CD4-positive, alpha-beta T cell treated with Interferon alpha-2 for 1 hour (primary cell): ENCODE measurements around the gene CFAP221.

ENCODE experiments used
- DNase-seq, 2 donors: peaks; one replicate each; pipeline ENCODE4 v3.0.0-alpha.2; 2020 to 2022

The CFAP221 gene

GRCh38 chr2:119544075-119544938, at the start of gene CFAP221:
TSS of gene CFAP221 (plus strand) at chr2:119544449. CDS start at chr2:119546132, 1,683 bp downstream.
- DNase-seq, result peak; percentile 8 to 24

- no peak for DNase-seq
These were observed 48.3 kb upstream of the CFAP221 start for GRCh38 chr2:119495948-119496347.

GRCh38 chr2:119496682-119497081, 47.6 kb upstream of the CFAP221 start:
- DNase-seq, result no peak

- no peak for DNase-seq
These were observed 35.5 kb upstream of the CFAP221 start for GRCh38 chr2:119508756-119509155.

- no peak for DNase-seq
These were observed 32.3 kb upstream of the CFAP221 start for GRCh38 chr2:119511989-119512388.

GRCh38 chr2:119512946-119513345, 31.3 kb upstream of the CFAP221 start:
- DNase-seq, result no peak

GRCh38 chr2:119513832-119514231, 30.4 kb upstream of the CFAP221 start:
- DNase-seq, result no peak

- DNase-seq, result no peak
These were observed 28.1 kb upstream of the CFAP221 start for GRCh38 chr2:119516121-119516520.

GRCh38 chr2:119517433-119517832, 26.8 kb upstream of the CFAP221 start:
- DNase-seq, result peak; percentile 16 to 17

- no peak for DNase-seq
These were observed 25.7 kb upstream of the CFAP221 start for GRCh38 chr2:119518401-119519056.

- no peak for DNase-seq
These were observed 25.2 kb upstream of the CFAP221 start for GRCh38 chr2:119519057-119519408.

- DNase-seq, result no peak
These were observed 23.4 kb upstream of the CFAP221 start for GRCh38 chr2:119520696-119521432.

GRCh38 chr2:119521433-119522050, 22.7 kb upstream of the CFAP221 start:
- no peak for DNase-seq

- DNase-seq, result no peak
These were observed 21.6 kb upstream of the CFAP221 start for GRCh38 chr2:119522671-119523070.

- no peak for DNase-seq
These were observed 20.8 kb upstream of the CFAP221 start for GRCh38 chr2:119523383-119523951.

GRCh38 chr2:119523952-119524694, 20.1 kb upstream of the CFAP221 start, which contains the start of gene SCTR:
TSS of gene SCTR (minus strand) at chr2:119524483. CDS start at chr2:119524226, 257 bp downstream.
- DNase-seq, result no peak

GRCh38 chr2:119525614-119526013, 18.6 kb upstream of the CFAP221 start:
- DNase-seq, result no peak

GRCh38 chr2:119527999-119528398, 16.2 kb upstream of the CFAP221 start:
- no peak for DNase-seq

- DNase-seq, result no peak
These were observed 13.0 kb upstream of the CFAP221 start for GRCh38 chr2:119531292-119531691.

- DNase-seq, result no peak
These were observed 10.7 kb upstream of the CFAP221 start for GRCh38 chr2:119533560-119533959.

GRCh38 chr2:119536211-119536610, 8.0 kb upstream of the CFAP221 start:
- DNase-seq, result no peak

GRCh38 chr2:119536707-119537106, 7.5 kb upstream of the CFAP221 start:
- no peak for DNase-seq
